HepG2 (cell line): ENCODE results near the gene PRKN.

ENCODE experiments used
- ZBTB10 ChIP-seq: sonication (generic); formaldehyde crosslinking; IDR thresholded peaks from 2 replicates; pipeline ENCODE4 v1.4.0; 2020; ENCODE audit warnings: missing genetic modification reagents, borderline replicate concordance
- ZNF225 ChIP-seq: sonication (generic); formaldehyde crosslinking; IDR thresholded peaks from 2 replicates; pipeline ENCODE4 v1.4.0; 2020; ENCODE audit warnings: mild to moderate bottlenecking, missing genetic modification reagents
- ZNF335 ChIP-seq: sonication (generic); formaldehyde crosslinking; IDR thresholded peaks from 2 replicates; pipeline ENCODE4 v1.4.0; 2020; ENCODE audit warnings: missing genetic modification reagents
- ZNF781 ChIP-seq: sonication (generic); formaldehyde crosslinking; IDR thresholded peaks from 2 replicates; pipeline ENCODE4 v1.5.1; 2020; ENCODE audit warnings: borderline replicate concordance, mild to moderate bottlenecking, missing genetic modification reagents; ENCODE audit errors: not compliant biosample characterization

DNA sequence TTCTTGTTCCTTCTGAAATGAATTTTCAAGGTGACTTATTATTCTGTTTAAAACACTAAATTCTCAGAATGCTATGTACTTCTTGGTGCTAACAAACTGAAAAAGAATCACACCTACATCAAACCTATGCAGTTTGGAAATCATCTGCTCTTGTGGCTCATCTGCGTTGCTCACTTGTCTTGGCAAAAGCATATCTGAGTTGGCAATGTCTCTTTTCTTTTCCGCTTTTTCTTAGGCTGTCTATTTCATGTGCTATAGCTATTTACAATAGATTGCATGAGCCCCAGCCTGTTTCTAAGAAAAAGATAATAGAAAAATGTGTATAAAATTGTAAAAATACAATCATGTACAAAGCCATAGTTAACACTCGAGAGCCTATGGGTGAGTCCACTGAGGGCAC is 1104.8 kb downstream of the PRKN start:
- no peak for TF ChIP-seq ZNF335 (CRISPR knock-in tag)
- no peak for TF ChIP-seq ZNF225 (CRISPR knock-in tag)
- TF ChIP-seq ZNF781 (CRISPR knock-in tag), result no peak
- TF ChIP-seq ZBTB10 (CRISPR knock-in tag), result no peak
